Activated CD8-positive, alpha-beta T cell treated with anti-CD3 and anti-CD28 coated beads, Interleukin-2, amount 10 ng/mL, durations not matched to agents 7 days and 5 days (primary cell): ENCODE data around the gene TEX54. TPM values are rescaled to one million over a fixed set of nuclear protein-coding genes. Genes with fewer than 3 reads are reported as not detected.

ENCODE experiments used
- ATAC-seq: fragments of 150-1000 bp; cut with Tn5 transposase; one replicate; pipeline ENCODE4 v1.10.0; 2021; ENCODE audit warnings: moderate library complexity
- CTCF ChIA-PET: fragments of 350-600 bp; sonication (Branson Sonifier 250); formaldehyde crosslinking; loops from one replicate; lab custom pipeline; 2021; ENCODE audit warnings: antibody characterized with exemption; lab: Charles Lee
- POLR2A ChIA-PET: fragments of 350-600 bp; sonication (Branson Sonifier 250); formaldehyde crosslinking; loops from one replicate; lab custom pipeline; 2021; ENCODE audit warnings: antibody characterized with exemption; lab: Charles Lee
- DNase-seq: peaks from one replicate; pipeline ENCODE4 v3.0.0-alpha.2; 2020
- H3K27ac Mint-ChIP-seq: one replicate; pipeline ENCODE4 v1.8.0; 2021; ENCODE audit warnings: mild to moderate bottlenecking, mixed read lengths
- H3K27me3 Mint-ChIP-seq: one replicate; pipeline ENCODE4 v1.8.0; 2021; ENCODE audit warnings: low read depth, mixed read lengths
- H3K36me3 Mint-ChIP-seq: one replicate; pipeline ENCODE4 v1.8.0; 2021; ENCODE audit warnings: low read depth, mixed read lengths
- H3K4me1 Mint-ChIP-seq: one replicate; pipeline ENCODE4 v1.8.0; 2021; ENCODE audit warnings: low read depth, mixed read lengths
- H3K4me3 Mint-ChIP-seq: one replicate; pipeline ENCODE4 v1.8.0; 2021; ENCODE audit warnings: mild to moderate bottlenecking, mixed read lengths
- H3K9me3 Mint-ChIP-seq: one replicate; pipeline ENCODE4 v1.8.0; 2022; ENCODE audit warnings: mixed read lengths; ENCODE audit not compliant: insufficient read depth
- total RNA-seq, 2 experiments: library from RNA; stranded (reverse); gene quantifications; one replicate each; pipeline ENCODE4 v1.2.3, GENCODE V29; 2021

Gene TEX54
- total RNA-seq, 2 experiments from 2014 or later, result not detected

GRCh38 chr11:62855571-62856332 lies 23.1 kb upstream of the TEX54 start:
- peaks cover 57% of the 10 kb centered on the region for H3K36me3 Mint-ChIP-seq
- ChIA-PET POLR2A (interaction anchor here (0.7 to 10.5 kb wide), 51 partner anchors 10 to 927 kb away, joined by 3 to 507 read pairs (median 5); partner anchors contain the start of genes B3GAT3, C11orf98, CSKMT and EEF1G), CTCF (interaction anchor here (0.6 to 5.1 kb wide), 17 partner anchors 13 to 461 kb away, joined by 3 to 58 read pairs (median 4); partner anchors contain the start of genes HNRNPUL2, SLC3A2, TMEM179B and TMEM223)
- DNase-seq (peak; percentile 99), ATAC-seq (peak; percentile 85)
- no peaks in the 10 kb centered on the region for H3K27me3 Mint-ChIP-seq
- H3K4me1 Mint-ChIP-seq, result peaks cover 69% of the 10 kb centered on the region
- no peaks in the 10 kb centered on the region for H3K9me3 Mint-ChIP-seq
- peak overlapping the region; percentile 98 for H3K27ac Mint-ChIP-seq
- H3K4me3 Mint-ChIP-seq, result peak overlapping the region; percentile 99

- Mint-ChIP-seq H3K4me1 (peaks cover 65% of the 10 kb centered on the region), H3K27me3 (no peaks in the 10 kb centered on the region), H3K27ac (peak overlapping the region; percentile 98), H3K9me3 (no peaks in the 10 kb centered on the region), H3K36me3 (peaks cover 57% of the 10 kb centered on the region), H3K4me3 (peak overlapping the region; percentile 99)
- no peak for ATAC-seq
- ChIA-PET CTCF (interaction anchor here (0.6 to 5.1 kb wide), 11 partner anchors 12 to 263 kb away, joined by 3 to 58 read pairs (median 5); partner anchors contain the start of genes SLC3A2, STX5, TMEM179B and TUT1), POLR2A (interaction anchor here (0.7 to 10.5 kb wide), 47 partner anchors 11 to 429 kb away, joined by 3 to 507 read pairs (median 6); partner anchors contain the start of genes B3GAT3, C11orf98, CSKMT and EEF1G)
- no peak for DNase-seq
These were observed 22.4 kb upstream of the TEX54 start for GRCh38 chr11:62854825-62855570.

- DNase-seq (peak; percentile 45), ATAC-seq (no peak)
- CTCF ChIA-PET, result interaction anchor here (0.7 to 5.1 kb wide), 10 partner anchors 9 to 213 kb away, joined by 3 to 58 read pairs (median 4); partner anchors contain the start of genes HNRNPUL2, SLC3A2, STX5 and TMEM179B
- Mint-ChIP-seq H3K36me3 (peaks cover 52% of the 10 kb centered on the region), H3K4me1 (peaks cover 57% of the 10 kb centered on the region), H3K27me3 (no peaks in the 10 kb centered on the region), H3K27ac (peak overlapping the region; percentile 98), H3K4me3 (peak overlapping the region; percentile 99), H3K9me3 (no peaks in the 10 kb centered on the region)
- POLR2A ChIA-PET, result interaction anchor here (0.9 to 10.5 kb wide), 29 partner anchors 11 to 299 kb away, joined by 3 to 507 read pairs (median 13); partner anchors contain the start of genes B3GAT3, C11orf98, CSKMT and EEF1G
These were observed 21.6 kb upstream of the TEX54 start for GRCh38 chr11:62854013-62854824.

GRCh38 chr11:62853279-62853965 lies 20.8 kb upstream of the TEX54 start:
- no peaks in the 10 kb centered on the region for H3K9me3 Mint-ChIP-seq
- POLR2A ChIA-PET, result interaction anchor here (0.9 to 10.5 kb wide), 14 partner anchors 10 to 279 kb away, joined by 3 to 507 read pairs (median 24); partner anchors contain the start of genes C11orf98, CSKMT, EEF1G and EML3
- no peaks in the 10 kb centered on the region for H3K27me3 Mint-ChIP-seq
- CTCF ChIA-PET, result interaction anchor here (0.7 to 5.1 kb wide), 7 partner anchors 10 to 127 kb away, joined by 3 to 58 read pairs (median 4); partner anchors contain the start of genes HNRNPUL2, SLC3A2 and TMEM179B
- no peak for DNase-seq
- peaks cover 55% of the 10 kb centered on the region for H3K4me1 Mint-ChIP-seq
- peak overlapping the region; percentile 99 for H3K4me3 Mint-ChIP-seq
- ATAC-seq, result no peak
- H3K36me3 Mint-ChIP-seq, result peaks cover 52% of the 10 kb centered on the region
- peak overlapping the region; percentile 98 for H3K27ac Mint-ChIP-seq

GRCh38 chr11:62852523-62853188 lies 20.0 kb upstream of the TEX54 start:
- ChIA-PET POLR2A (interaction anchor here (0.5 to 10.5 kb wide), 5 partner anchors 9 to 718 kb away, joined by 3 to 507 read pairs (median 51); partner anchors contain the start of genes SLC3A2, STX5, TEX54 and WDR74), CTCF (interaction anchor here (0.7 to 3.1 kb wide), 4 partner anchors 10 to 126 kb away, joined by 3 to 11 read pairs (median 4); partner anchors contain the start of gene HNRNPUL2)
- Mint-ChIP-seq H3K27ac (peak overlapping the region; percentile 98), H3K4me3 (peak overlapping the region; percentile 99), H3K27me3 (no peaks in the 10 kb centered on the region), H3K9me3 (no peaks in the 10 kb centered on the region), H3K4me1 (peaks cover 48% of the 10 kb centered on the region), H3K36me3 (peaks cover 49% of the 10 kb centered on the region)
- ATAC-seq (no peak), DNase-seq (no peak)

- H3K27me3 Mint-ChIP-seq, result peaks cover 2% of the 10 kb centered on the region
- CTCF ChIA-PET, result interaction anchor here (0.7 to 2.0 kb wide), 3 partner anchors 11 to 30 kb away, joined by 3 to 5 read pairs (median 3); no protein-coding TSS in a partner anchor
- peak overlapping the region; percentile 15 for H3K4me3 Mint-ChIP-seq
- no peak for ATAC-seq
- DNase-seq, result no peak
- H3K36me3 Mint-ChIP-seq, result peaks cover 48% of the 10 kb centered on the region
- H3K27ac Mint-ChIP-seq, result peak overlapping the region; percentile 62
- peaks cover 42% of the 10 kb centered on the region for H3K4me1 Mint-ChIP-seq
- POLR2A ChIA-PET, result interaction anchor here (0.5 to 10.5 kb wide), 4 partner anchors 8 to 718 kb away, joined by 3 to 507 read pairs (median 54); partner anchors contain the start of genes SLC3A2 and WDR74
- no peaks in the 10 kb centered on the region for H3K9me3 Mint-ChIP-seq
These were observed 19.3 kb upstream of the TEX54 start for GRCh38 chr11:62851807-62852522.

GRCh38 chr11:62850911-62851806 lies 18.5 kb upstream of the TEX54 start:
- ChIA-PET POLR2A (interaction anchor here (0.6 to 10.5 kb wide), 5 partner anchors 8 to 83 kb away, joined by 3 to 507 read pairs (median 5); partner anchors contain the start of genes SLC3A2 and WDR74), CTCF (interaction anchor here (2.0 kb wide), 1 partner anchor 30 kb away, joined by 5 read pairs; no protein-coding TSS in a partner anchor)
- peaks cover 48% of the 10 kb centered on the region for H3K36me3 Mint-ChIP-seq
- DNase-seq, result no peak
- H3K9me3 Mint-ChIP-seq, result no peaks in the 10 kb centered on the region
- H3K27me3 Mint-ChIP-seq, result peaks cover 3% of the 10 kb centered on the region
- no peak for ATAC-seq
- peak overlapping the region; percentile 62 for H3K27ac Mint-ChIP-seq
- H3K4me1 Mint-ChIP-seq, result peaks cover 36% of the 10 kb centered on the region
- peak overlapping the region; percentile 15 for H3K4me3 Mint-ChIP-seq

- H3K4me3 Mint-ChIP-seq, result no peak overlapping the region
- ChIA-PET CTCF (no interaction called here), POLR2A (interaction anchor here (9.7 to 10.5 kb wide), 2 partner anchors 4 to 5 kb away, joined by 507 read pairs; partner anchors contain the start of gene WDR74)
- ATAC-seq (no peak), DNase-seq (no peak)
- H3K4me1 Mint-ChIP-seq, result peaks cover 22% of the 10 kb centered on the region
- H3K9me3 Mint-ChIP-seq, result no peaks in the 10 kb centered on the region
- peaks cover 17% of the 10 kb centered on the region for H3K36me3 Mint-ChIP-seq
- H3K27me3 Mint-ChIP-seq, result peaks cover 3% of the 10 kb centered on the region
- H3K27ac Mint-ChIP-seq, result no peak overlapping the region
These were observed 15.2 kb upstream of the TEX54 start for GRCh38 chr11:62847767-62848314.
